Mucosa of rectum (tissue), 2 donors: ENCODE data around the gene HMGCS2.

ENCODE experiments used
- H3K27ac ChIP-seq, 2 donors: one replicate each; pipeline ENCODE4 v1.7.0; 2013; ENCODE audit warnings: inconsistent platforms in 2 of 2, low read depth in 2 of 2, low read length in 2 of 2
- H3K27me3 ChIP-seq, 2 donors: one replicate each; pipeline ENCODE4 v1.7.0; 2013; ENCODE audit warnings: low read length in 2 of 2; ENCODE audit not compliant: control insufficient read depth in 2 of 2, insufficient read depth in 2 of 2
- H3K36me3 ChIP-seq, 2 donors: one replicate each; pipeline ENCODE4 v1.7.0; 2013; ENCODE audit warnings: low read length in 2 of 2; ENCODE audit not compliant: control insufficient read depth in 2 of 2, insufficient read depth in 2 of 2
- H3K4me1 ChIP-seq, 2 donors: one replicate each; pipeline ENCODE4 v1.7.0; 2013; ENCODE audit warnings: low read length in 2 of 2, mild to moderate bottlenecking in 1 of 2; ENCODE audit not compliant: control insufficient read depth in 2 of 2, insufficient read depth in 2 of 2
- H3K4me3 ChIP-seq, 2 donors: one replicate each; pipeline ENCODE4 v1.7.0; 2013; ENCODE audit warnings: low read length in 2 of 2
- H3K9ac ChIP-seq, 2 donors: one replicate each; pipeline ENCODE4 v1.7.0; 2013; ENCODE audit warnings: low read length in 2 of 2, low read depth in 1 of 2, mild to moderate bottlenecking in 1 of 2
- H3K9me3 ChIP-seq, 2 donors: one replicate each; pipeline ENCODE4 v1.7.0; 2013; ENCODE audit warnings: low read length in 2 of 2; ENCODE audit not compliant: control insufficient read depth in 2 of 2
- donor health status: healthy.
- donor health status: Normal muscosa, but diverticular disease.

The HMGCS2 gene

DNA sequence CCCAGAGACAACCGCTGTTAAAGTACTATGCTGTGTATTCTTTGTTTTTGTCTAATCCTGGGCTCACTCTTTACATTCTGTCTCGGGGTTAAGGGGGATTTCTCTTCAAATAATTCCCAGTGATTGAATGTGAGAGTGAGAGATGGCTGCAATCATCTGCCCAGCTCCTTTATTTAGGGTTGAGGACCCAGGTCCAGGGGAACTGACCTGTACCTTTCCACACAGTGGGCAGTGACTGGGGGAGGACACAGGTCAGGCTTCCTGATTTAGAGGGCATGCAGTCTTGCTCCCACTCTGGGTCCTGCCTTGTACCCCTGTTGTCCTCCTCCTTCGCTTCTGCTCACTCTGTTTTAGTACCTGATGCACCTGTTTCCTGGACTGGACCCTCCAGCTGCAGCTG lies 35.0 kb downstream of the HMGCS2 start:
- Histone ChIP-seq H3K27ac (no peak overlapping the region), H3K4me1 (peaks cover 0 to 4% of the 10 kb centered on the region in 2 donors), H3K9ac (no peak overlapping the region), H3K27me3 (no peaks in the 10 kb centered on the region), H3K9me3 (no peaks in the 10 kb centered on the region), H3K4me3 (no peak overlapping the region), H3K36me3 (no peaks in the 10 kb centered on the region)

- no peaks in the 10 kb centered on the region for H3K36me3 ChIP-seq
- H3K9ac ChIP-seq, result no peak overlapping the region
- H3K27me3 ChIP-seq, result no peaks in the 10 kb centered on the region
- H3K4me1 ChIP-seq, result peaks cover 4 to 5% of the 10 kb centered on the region in 2 donors
- H3K9me3 ChIP-seq, result no peaks in the 10 kb centered on the region
- H3K4me3 ChIP-seq, result no peak overlapping the region
- H3K27ac ChIP-seq, result no peak overlapping the region
Observed at GRCh38 chr1:119732465-119733168, 36.1 kb downstream of the HMGCS2 start.

- Histone ChIP-seq H3K4me3 (no peak overlapping the region), H3K27me3 (no peaks in the 10 kb centered on the region), H3K9ac (no peak overlapping the region), H3K36me3 (no peaks in the 10 kb centered on the region), H3K27ac (no peak overlapping the region), H3K4me1 (peaks cover 0 to 6% of the 10 kb centered on the region in 2 donors), H3K9me3 (no peaks in the 10 kb centered on the region)
Observed at GRCh38 chr1:119731741-119732430, 36.8 kb downstream of the HMGCS2 start.

- H3K27ac ChIP-seq, result no peak overlapping the region
- H3K9ac ChIP-seq, result no peak overlapping the region
- no peaks in the 10 kb centered on the region for H3K27me3 ChIP-seq
- H3K4me3 ChIP-seq, result no peak overlapping the region
- H3K9me3 ChIP-seq, result no peaks in the 10 kb centered on the region
- no peaks in the 10 kb centered on the region for H3K36me3 ChIP-seq
- H3K4me1 ChIP-seq, result peaks cover 0 to 6% of the 10 kb centered on the region in 2 donors
Observed at GRCh38 chr1:119731060-119731459, 37.6 kb downstream of the HMGCS2 start.

- Histone ChIP-seq H3K27ac (no peak overlapping the region), H3K27me3 (no peaks in the 10 kb centered on the region), H3K9me3 (no peaks in the 10 kb centered on the region), H3K36me3 (no peaks in the 10 kb centered on the region), H3K9ac (no peak overlapping the region), H3K4me1 (peaks cover 0 to 6% of the 10 kb centered on the region in 2 donors), H3K4me3 (no peak overlapping the region)
Observed at GRCh38 chr1:119729044-119729443, 39.7 kb downstream of the HMGCS2 start.

DNA sequence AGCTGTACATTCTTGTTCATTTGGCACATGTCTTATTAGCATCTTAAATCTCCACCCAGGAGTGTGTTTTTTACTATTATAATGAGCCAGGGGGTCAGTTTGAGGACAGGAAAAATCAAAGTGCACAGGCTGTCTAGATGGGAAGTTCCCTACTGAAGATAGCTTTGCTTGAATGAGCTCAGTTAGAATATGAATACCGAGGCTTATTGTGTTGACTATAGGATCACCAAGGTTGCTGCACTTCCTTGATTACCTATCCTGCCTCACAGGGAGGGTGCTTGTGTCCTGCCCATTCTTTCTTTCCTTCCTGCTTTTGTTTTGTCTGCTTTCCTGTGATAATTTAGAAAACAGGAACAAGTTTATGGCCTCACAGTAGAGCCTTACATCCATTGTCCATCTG lies 40.7 kb downstream of the HMGCS2 start:
- Histone ChIP-seq H3K27me3 (no peaks in the 10 kb centered on the region), H3K9ac (no peak overlapping the region), H3K4me1 (peaks cover 0 to 6% of the 10 kb centered on the region in 2 donors), H3K4me3 (no peak overlapping the region), H3K36me3 (peaks cover 2 to 3% of the 10 kb centered on the region in 2 donors), H3K9me3 (no peaks in the 10 kb centered on the region), H3K27ac (no peak overlapping the region)

DNA sequence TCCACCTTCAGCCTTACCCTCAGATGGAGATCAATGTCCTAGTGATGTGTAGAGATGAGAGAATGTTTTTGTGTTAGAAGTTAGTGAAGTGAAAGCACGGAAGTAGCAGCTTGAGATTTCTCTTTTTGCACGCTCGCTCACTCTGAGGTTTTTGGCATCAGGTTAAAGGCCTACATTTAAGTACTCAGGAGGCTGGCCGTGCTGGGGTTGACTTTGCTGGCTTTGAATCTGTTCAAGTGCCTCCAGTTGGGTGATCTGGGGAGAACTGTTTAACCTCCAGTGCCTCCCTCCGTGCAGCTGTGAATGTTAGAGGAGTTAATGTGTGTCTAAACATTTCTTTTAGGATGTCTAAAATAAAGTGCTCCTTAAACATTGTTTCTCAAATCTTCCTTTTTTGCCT lies 43.1 kb downstream of the HMGCS2 start:
- H3K9me3 ChIP-seq, result no peaks in the 10 kb centered on the region
- peaks cover 0 to 6% of the 10 kb centered on the region in 2 donors for H3K4me1 ChIP-seq
- no peak overlapping the region for H3K27ac ChIP-seq
- H3K9ac ChIP-seq, result no peak overlapping the region
- no peak overlapping the region for H3K4me3 ChIP-seq
- no peaks in the 10 kb centered on the region for H3K27me3 ChIP-seq
- peaks cover 2 to 3% of the 10 kb centered on the region in 2 donors for H3K36me3 ChIP-seq

- no peak overlapping the region for H3K4me3 ChIP-seq
- peaks cover 0 to 6% of the 10 kb centered on the region in 2 donors for H3K4me1 ChIP-seq
- H3K27me3 ChIP-seq, result no peaks in the 10 kb centered on the region
- no peak overlapping the region for H3K9ac ChIP-seq
- peaks cover 2 to 3% of the 10 kb centered on the region in 2 donors for H3K36me3 ChIP-seq
- no peak overlapping the region for H3K27ac ChIP-seq
- no peaks in the 10 kb centered on the region for H3K9me3 ChIP-seq
Observed at GRCh38 chr1:119724611-119725218, 44.0 kb downstream of the HMGCS2 start.

- H3K9ac ChIP-seq, result no peak overlapping the region
- no peak overlapping the region for H3K27ac ChIP-seq
- H3K9me3 ChIP-seq, result no peaks in the 10 kb centered on the region
- no peaks in the 10 kb centered on the region for H3K4me1 ChIP-seq
- H3K4me3 ChIP-seq, result no peak overlapping the region
- no peaks in the 10 kb centered on the region for H3K27me3 ChIP-seq
- peaks cover 2 to 3% of the 10 kb centered on the region in 2 donors for H3K36me3 ChIP-seq
Observed at GRCh38 chr1:119721896-119722295, 46.8 kb downstream of the HMGCS2 start.

- no peak overlapping the region for H3K4me3 ChIP-seq
- no peak overlapping the region for H3K9ac ChIP-seq
- H3K27me3 ChIP-seq, result no peaks in the 10 kb centered on the region
- H3K36me3 ChIP-seq, result peaks cover 2 to 3% of the 10 kb centered on the region in 2 donors
- H3K4me1 ChIP-seq, result no peaks in the 10 kb centered on the region
- no peaks in the 10 kb centered on the region for H3K9me3 ChIP-seq
- H3K27ac ChIP-seq, result no peak overlapping the region
Observed at GRCh38 chr1:119720866-119721440, 47.8 kb downstream of the HMGCS2 start.
